GM12878 (cell line): ENCODE data around the gene PPP2R3A. TPM values are rescaled to one million over a fixed set of nuclear protein-coding genes. Genes with fewer than 3 reads are reported as not detected.

Source experiments
- ATAC-seq: fragments of 200-7000 bp; cut with Tn5 transposase; 3 replicates; pipeline ENCODE4 v1.9.1; 2020; ENCODE audit warnings: mild to moderate bottlenecking, moderate library complexity
- BruUV-seq: library from RNA; stranded (reverse); fragments of 400-500 nt; replicated peaks from 2 replicates; lab custom pipeline; 2021; lab: Mats Ljungman, UMichigan
- CTCF ChIA-PET: fragments of 300-600 bp; sonication (Branson Sonifier 250); formaldehyde crosslinking; extraction: SDS; loops from one replicate; lab custom pipeline; 2021; ENCODE audit warnings: inconsistent platforms; lab: Yijun Ruan, JAX
- POLR2A ChIA-PET: fragments of 350-600 bp; formaldehyde crosslinking; extraction: SDS; loops from one replicate; lab custom pipeline; 2021; ENCODE audit warnings: inconsistent platforms; lab: Charles Lee
- RAD21 ChIA-PET: fragments of 300-600 bp; sonication (Branson Sonifier 250); formaldehyde crosslinking; loops from one replicate; lab custom pipeline; 2023; ENCODE audit warnings: antibody characterized with exemption; ENCODE audit not compliant: unreplicated experiment; lab: Charles Lee
- SMC1A ChIA-PET: fragments of 300-600 bp; sonication (Branson Sonifier 250); formaldehyde crosslinking; loops from one replicate; lab custom pipeline; 2023; ENCODE audit not compliant: unreplicated experiment, uncharacterized antibody; lab: Charles Lee
- DNase-seq: peaks from one replicate; pipeline ENCODE4 v3.0.0-alpha.2; 2011; ENCODE audit warnings: low read depth, low spot score
- FAIRE-seq: peaks from 3 replicates; lab custom pipeline; 2011; peaks lifted over from hg19 to GRCh38; lab: Jason Lieb, UNC
- H2AFZ ChIP-seq: 2 replicates; pipeline ENCODE4 v1.6.0; 2011; ENCODE audit warnings: low read depth, low read length, control low read depth; ENCODE audit not compliant: control insufficient read depth
- H3K27ac ChIP-seq: 2 replicates; pipeline ENCODE4 v1.5.1; 2011; ENCODE audit warnings: control low read depth; ENCODE audit not compliant: control insufficient read depth, insufficient read depth
- H3K27me3 ChIP-seq, 2 experiments: replicated peaks in 1 of 2; 2 replicates each; pipeline versions ENCODE4 v1.6.0 to v1.6.1; 2011; ENCODE audit warnings: low read length in 1 of 2; ENCODE audit not compliant: control insufficient read depth in 2 of 2, insufficient read depth in 2 of 2
- H3K36me3 ChIP-seq, 2 experiments: 2 replicates each; pipeline ENCODE4 v1.5.1; 2011; ENCODE audit warnings: low read length in 1 of 2; ENCODE audit not compliant: control insufficient read depth in 2 of 2, insufficient read depth in 2 of 2
- H3K4me1 ChIP-seq: 2 replicates; pipeline ENCODE4 v1.6.1; 2011; ENCODE audit warnings: mild to moderate bottlenecking, low read length, moderate library complexity, mixed read lengths; ENCODE audit not compliant: control insufficient read depth, insufficient read depth
- H3K4me2 ChIP-seq: 2 replicates; pipeline ENCODE4 v1.6.0; 2011; ENCODE audit warnings: control low read depth; ENCODE audit not compliant: control insufficient read depth, insufficient read depth
- H3K4me3 ChIP-seq: fragments of 200-600 bp; sonication (generic); 2 replicates; pipeline ENCODE4 v1.5.1; 2016
- H3K79me2 ChIP-seq: 2 replicates; pipeline ENCODE4 v1.6.0; 2011; ENCODE audit warnings: low read length; ENCODE audit not compliant: control insufficient read depth, insufficient read depth
- H3K9ac ChIP-seq: 2 replicates; pipeline ENCODE4 v1.8.0; 2011; ENCODE audit warnings: low read length, control low read depth, mixed read lengths; ENCODE audit not compliant: control insufficient read depth, insufficient read depth
- H3K9me3 ChIP-seq: replicated peaks from 3 replicates; pipeline ENCODE4 v1.5.1; 2011; ENCODE audit warnings: mild to moderate bottlenecking, low read length; ENCODE audit not compliant: control insufficient read depth, insufficient read depth
- H4K20me1 ChIP-seq: 2 replicates; pipeline ENCODE4 v1.6.0; 2011; ENCODE audit not compliant: control insufficient read depth, insufficient read depth
- BMI1 ChIP-seq: fragments of 450-650 bp; IDR thresholded peaks from 2 replicates; pipeline ENCODE4 v1.6.1; 2016; ENCODE audit warnings: mild to moderate bottlenecking, moderate library complexity, borderline replicate concordance
- CBX5 ChIP-seq: sonication (generic); IDR thresholded peaks from 2 replicates; pipeline ENCODE4 v1.6.1; 2016; ENCODE audit warnings: low read depth, moderate library complexity, mild to moderate bottlenecking, inconsistent platforms
- GATAD2B ChIP-seq: fragments of 450-650 bp; conservative IDR thresholded peaks from 2 replicates; pipeline ENCODE4 v1.6.1; 2017; ENCODE audit warnings: low read depth, mild to moderate bottlenecking, moderate library complexity
- MYC ChIP-seq: IDR thresholded peaks from 2 replicates; pipeline ENCODE4 v1.6.1; 2011; ENCODE audit warnings: mild to moderate bottlenecking, low read length, moderate library complexity, inconsistent platforms; ENCODE audit not compliant: insufficient read depth, insufficient replicate concordance, insufficient read length, severe bottlenecking
- RAD51 ChIP-seq: fragments of 450-650 bp; IDR thresholded peaks from 2 replicates; pipeline ENCODE4 v1.6.1; 2016; ENCODE audit warnings: moderate library complexity, mild to moderate bottlenecking, inconsistent platforms
- SMARCA5 ChIP-seq: fragments of 450-650 bp; IDR thresholded peaks from 2 replicates; pipeline ENCODE4 v1.6.1; 2017; ENCODE audit warnings: mild to moderate bottlenecking
- SREBF1 ChIP-seq: IDR thresholded peaks from 2 replicates; pipeline ENCODE4 v1.6.1; 2012; ENCODE audit warnings: mild to moderate bottlenecking, low read length
- WRNIP1 ChIP-seq: IDR thresholded peaks from 2 replicates; pipeline ENCODE4 v1.6.1; 2011; ENCODE audit warnings: low read depth, low read length, improper control_type of control experiment, borderline replicate concordance
- ZNF384 ChIP-seq: IDR thresholded peaks from 2 replicates; pipeline ENCODE4 v1.6.1; 2012; ENCODE audit warnings: low read depth, mild to moderate bottlenecking, low read length, improper control_type of control experiment, borderline replicate concordance
- ZZZ3 ChIP-seq: IDR thresholded peaks from 2 replicates; pipeline ENCODE4 v1.6.1; 2011; ENCODE audit warnings: low read depth; ENCODE audit not compliant: control insufficient read depth, insufficient read length
- WGBS: methylation state at CpG from one replicate; pipeline ENCODE4 v1.1.6; 2016; ENCODE audit warnings: low lambda C conversion rate; ENCODE audit not compliant: insufficient replicate concordance, insufficient coverage; ENCODE audit errors: missing lambda C conversion rate; 5-methylcytosine and 5-hydroxymethylcytosine counted together
- in situ Hi-C: fragments of 300-500 bp; cut with MboI; formaldehyde crosslinking; loops from 9 replicates; pipeline ENCODE4 v1.14.3; 2018; ENCODE audit warnings: mixed read lengths
- intact Hi-C: fragments of 100-400 bp; cut with micrococcal nuclease; formaldehyde crosslinking; loops from one replicate; pipeline ENCODE4 v1.14.2; 2022; ENCODE audit not compliant: unreplicated experiment
- polyA plus RNA-seq, 11 experiments: library from polyadenylated mRNA; depleted of rRNA in 4 of 11; unstranded in 6 of 11; stranded (reverse) in 5 of 11; fragments of >200 nt; fragmentation: Nextera tagmentation in 4 of 11; fragmentation: Illumina TruSeq in 1 of 11; extraction: Ambion mirVana in 4 of 11; extraction: Trizol in 1 of 11; gene quantifications; 1 replicate in 1 of 11; 2 replicates in 10 of 11; pipeline versions ENCODE4 v1.2.1 to v1.2.3, GENCODE V29; 2011 to 2016; ENCODE audit warnings: inconsistent platforms in 2 of 11, missing spikeins in 2 of 11, low read depth in 1 of 11
- total RNA-seq, 4 experiments: library from RNA; depleted of rRNA in 3 of 4; stranded (reverse); fragments of >200 nt in 3 of 4; fragmentation: Illumina TruSeq in 1 of 4; extraction: Trizol in 1 of 4; gene quantifications; 2 replicates each; pipeline versions ENCODE4 v1.2.1 to v1.2.3, GENCODE V29; 2013 to 2021

Gene PPP2R3A
- total and polyA plus RNA-seq, 10 of the 15 experiments (the other 5 are each of a cell fraction or from before 2014, with no cell fraction given): under 0.01 to 0.16 (median 0.06) TPM; not detected in 5

- TF ChIP-seq GATAD2B (no peak), WRNIP1 (no peak), ZZZ3 (no peak), MYC (no peak), BMI1 (no peak), SREBF1 (no peak), RAD51 (no peak), ZNF384 (no peak), SMARCA5 (no peak)
These were observed 109.8 kb downstream of the PPP2R3A start (continued) for GRCh38 chr3:136075218-136075808.

DNA sequence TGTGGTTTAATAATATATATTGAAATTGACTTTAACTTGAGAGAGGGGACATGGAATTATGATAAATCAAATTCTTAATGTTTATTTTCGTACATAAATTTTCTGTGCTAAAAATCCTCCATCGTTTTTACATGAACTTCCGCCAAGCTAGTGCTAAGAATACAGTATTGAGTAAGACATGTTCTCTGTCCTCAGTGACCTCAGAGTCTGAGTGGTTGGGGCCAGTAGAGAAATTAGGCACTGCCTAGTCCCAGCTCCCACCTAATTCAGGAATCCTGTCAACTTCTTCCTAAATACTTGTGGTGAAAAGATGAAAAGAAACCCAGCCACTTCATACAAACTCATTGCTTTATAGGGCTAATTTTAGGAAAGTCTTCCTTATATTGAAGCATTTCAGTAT lies 110.3 kb downstream of the PPP2R3A start:
- SMC1A ChIA-PET: interaction anchor here (1.1 to 4.5 kb wide), 6 partner anchors 103 to 938 kb away, joined by 3 to 26 read pairs (median 12); partner anchors contain the start of gene STAG1
- Histone ChIP-seq H3K4me3 (no peak overlapping the region), H3K4me1 (no peaks in the 10 kb centered on the region), H3K9ac (no peak overlapping the region), H3K79me2 (no peaks in the 10 kb centered on the region), H3K4me2 (no peak overlapping the region), H3K27me3 (no peaks in the 10 kb centered on the region; a peak in 1 of 4 replicates), H3K27ac (no peak overlapping the region), H2AFZ (no peak overlapping the region), H3K9me3 (no peaks in the 10 kb centered on the region), H3K36me3 (no peaks in the 10 kb centered on the region), H4K20me1 (no peaks in the 10 kb centered on the region)
- CTCF ChIA-PET: interaction anchor here (1.9 to 6.3 kb wide), 7 partner anchors 16 to 956 kb away, joined by 4 to 51 read pairs (median 27); partner anchors contain the start of genes PCCB and STAG1
- no peak for TF ChIP-seq CBX5
- DNase-seq (no peak), FAIRE-seq (no peak), ATAC-seq (no peak)
- 15% methylated on average over 3 of the region's 3 CpGs for WGBS
- intact Hi-C loops (loop anchor here (1.0 to 10.0 kb wide), 8 partner anchors 66 to 1869 kb away; partner anchors contain the start of genes NCK1, PCCB and STAG1), in situ Hi-C loops (no loop called here)
- no TSS peak for BruUV-seq
- RAD21 ChIA-PET: interaction anchor here (0.6 to 2.9 kb wide), 7 partner anchors 172 to 938 kb away, joined by 3 to 25 read pairs (median 6); partner anchors contain the start of genes PCCB and STAG1
- POLR2A ChIA-PET: interaction anchor here (1.0 kb wide), 1 partner anchor 938 kb away, joined by 3 read pairs; no protein-coding TSS in a partner anchor
